ENCODE data around the gene ATG7. TPM values are rescaled to one million over a fixed set of nuclear protein-coding genes. Genes with fewer than 3 reads are reported as not detected.
A peak's percentile ranks its signal among the peaks of the same experiment; 100 is the strongest.

ATG7 gene
- total RNA-seq, 5 donors from 2014 or later (not counting 1 experiment from before 2014, with no cell fraction given), result 29.0 to 39.3 (median 37.4) TPM

GRCh38 chr3:11306817-11307589 is 34.8 kb downstream of the ATG7 start:
- Histone ChIP-seq H3K27ac (ENCODE audit: low read length) (peak overlapping the region; percentile 37), H3K4me1 (ENCODE audit: control insufficient read depth in 1 of 2, extremely low read depth in 1 of 2, insufficient read depth in 2 of 2, low read length in 2 of 2) (peaks cover 0 to 13% of the 10 kb centered on the region in 2 experiments), H3K4me3 (ENCODE audit: control insufficient read depth in 1 of 2, extremely low read depth in 1 of 2, low read length in 1 of 2) (no peak overlapping the region), H3K9me3 (no peaks in the 10 kb centered on the region), H3K36me3 (ENCODE audit: control insufficient read depth in 2 of 2, extremely low read depth in 1 of 2, insufficient read depth in 1 of 2, low read length in 1 of 2) (peaks cover 3 to 56% of the 10 kb centered on the region in 2 donors), H3K27me3 (replicated peaks in 1 of 2; ENCODE audit: control insufficient read depth in 2 of 2, extremely low read depth in 1 of 2, insufficient read depth in 2 of 2, low read length in 1 of 2) (no peaks in the 10 kb centered on the region)
- 6% methylated on average over 2 of the region's 5 CpGs for WGBS (ENCODE audit: insufficient coverage)
- Mint-ChIP-seq H3K27ac (peak overlapping the region; percentile 84 to 86), H3K4me3 (no peak overlapping the region), H3K9me3 (no peaks in the 10 kb centered on the region), H3K4me1 (peaks cover 0 to 26% (median 21%) of the 10 kb centered on the region in 3 donors), H3K27me3 (no peaks in the 10 kb centered on the region), H3K36me3 (peaks cover 66% of the 10 kb centered on the region)
- ChIA-PET POLR2A (interaction anchor here in 1 of 2 donors (1.1 to 1.3 kb wide), 2 partner anchors 16 to 35 kb away, joined by 5 to 10 read pairs; partner anchors contain the start of gene ATG7), CTCF (interaction anchor here in 1 of 2 donors (0.5 to 1.4 kb wide), 2 partner anchors 16 to 35 kb away, joined by 6 to 9 read pairs; partner anchors contain the start of gene ATG7)
- ATAC-seq (replicated peaks in 1 of 4), result peak; percentile 66 to 93 (median 82)
- peak in 12 of 35 experiments; percentile 1 to 51 (median 14) for DNase-seq

- ChIA-PET CTCF (no interaction called here), POLR2A (no interaction called here)
- 96% methylated on average over 4 of the region's 6 CpGs for WGBS (ENCODE audit: insufficient coverage)
- no peaks in the 10 kb centered on the region for H3K9me3 Mint-ChIP-seq
- Histone ChIP-seq H3K27ac (ENCODE audit: low read length) (no peak overlapping the region), H3K4me1 (ENCODE audit: control insufficient read depth in 1 of 2, extremely low read depth in 1 of 2, insufficient read depth in 2 of 2, low read length in 2 of 2) (peaks cover 0 to 13% of the 10 kb centered on the region in 2 experiments), H3K27me3 (replicated peaks in 1 of 2; ENCODE audit: control insufficient read depth in 2 of 2, extremely low read depth in 1 of 2, insufficient read depth in 2 of 2, low read length in 1 of 2) (no peaks in the 10 kb centered on the region), H3K4me3 (ENCODE audit: control insufficient read depth in 1 of 2, extremely low read depth in 1 of 2, low read length in 1 of 2) (no peak overlapping the region), H3K36me3 (ENCODE audit: control insufficient read depth in 2 of 2, extremely low read depth in 1 of 2, insufficient read depth in 1 of 2, low read length in 1 of 2) (peaks cover 3 to 50% of the 10 kb centered on the region in 2 donors), H3K9me3 (no peaks in the 10 kb centered on the region)
- peaks cover 64% of the 10 kb centered on the region for H3K36me3 Mint-ChIP-seq
- DNase-seq (no peak), ATAC-seq (replicated peaks in 1 of 4) (no peak)
- H3K27ac Mint-ChIP-seq, result no peak overlapping the region
- H3K27me3 Mint-ChIP-seq, result no peaks in the 10 kb centered on the region
- peaks cover 0 to 26% (median 21%) of the 10 kb centered on the region in 3 donors for H3K4me1 Mint-ChIP-seq
- no peak overlapping the region for H3K4me3 Mint-ChIP-seq
Measured at GRCh38 chr3:11307830-11308432, 35.7 kb downstream of the ATG7 start.

DNA sequence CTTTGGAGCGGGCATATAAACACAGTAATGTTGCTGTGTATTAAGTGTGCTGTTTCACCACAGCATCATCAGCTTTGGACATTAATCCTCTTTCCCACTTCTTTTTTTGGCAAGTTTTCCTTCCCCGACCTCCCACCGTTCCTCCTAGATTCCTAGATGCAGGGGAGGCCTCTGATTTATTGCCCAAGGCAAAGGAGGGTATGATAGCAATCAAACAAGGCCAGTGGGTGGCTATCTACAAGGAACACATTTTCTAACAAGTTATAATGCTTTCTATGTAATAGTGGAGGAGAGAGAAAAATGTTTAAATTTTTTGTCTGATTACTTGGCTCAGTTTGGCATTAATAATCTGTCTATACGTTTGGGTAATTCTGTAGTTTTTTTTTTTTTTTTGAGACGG is 38.1 kb downstream of the ATG7 start:
- DNase-seq, result no peak
- ATAC-seq (replicated peaks in 1 of 4), result no peak
- no peaks in the 10 kb centered on the region for H3K27me3 ChIP-seq (replicated peaks in 1 of 2; ENCODE audit: control insufficient read depth in 2 of 2, extremely low read depth in 1 of 2, insufficient read depth in 2 of 2, low read length in 1 of 2)
- ChIA-PET CTCF (no interaction called here), POLR2A (no interaction called here)
- Mint-ChIP-seq H3K36me3 (peaks cover 76% of the 10 kb centered on the region), H3K9me3 (no peaks in the 10 kb centered on the region), H3K27me3 (no peaks in the 10 kb centered on the region), H3K4me1 (peaks cover 0 to 23% (median 18%) of the 10 kb centered on the region in 3 donors), H3K27ac (no peak overlapping the region), H3K4me3 (no peak overlapping the region)
- peaks cover 0 to 13% of the 10 kb centered on the region in 2 experiments for H3K4me1 ChIP-seq (ENCODE audit: control insufficient read depth in 1 of 2, extremely low read depth in 1 of 2, insufficient read depth in 2 of 2, low read length in 2 of 2)
- H3K27ac ChIP-seq (ENCODE audit: low read length), result no peak overlapping the region
- peaks cover 3 to 69% of the 10 kb centered on the region in 2 donors for H3K36me3 ChIP-seq (ENCODE audit: control insufficient read depth in 2 of 2, extremely low read depth in 1 of 2, insufficient read depth in 1 of 2, low read length in 1 of 2)
- H3K9me3 ChIP-seq, result no peaks in the 10 kb centered on the region
- no CpG with 5 or more reads among the region's 5 CpGs for WGBS (ENCODE audit: insufficient coverage)
- H3K4me3 ChIP-seq (ENCODE audit: control insufficient read depth in 1 of 2, extremely low read depth in 1 of 2, low read length in 1 of 2), result no peak overlapping the region

DNA sequence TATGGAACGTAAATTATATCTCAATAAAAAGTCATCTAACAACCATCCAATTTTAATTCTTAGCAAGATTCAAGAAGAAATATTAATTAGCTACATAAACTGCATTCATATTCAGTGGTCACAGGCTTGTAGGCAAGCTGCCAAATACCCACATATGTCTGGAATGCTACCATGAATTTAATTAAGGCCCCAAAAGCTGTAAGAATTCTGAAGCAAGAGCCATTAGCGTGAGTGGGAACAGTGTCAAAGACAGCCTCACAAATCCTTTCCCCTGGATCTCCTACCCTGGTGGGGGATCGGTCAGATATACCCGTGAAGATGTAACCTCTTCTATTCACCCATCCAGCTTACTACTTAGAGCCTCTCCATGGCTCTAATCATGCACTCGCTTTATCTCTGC is 40.0 kb downstream of the ATG7 start:
- Mint-ChIP-seq H3K27ac (no peak overlapping the region), H3K36me3 (peaks cover 73% of the 10 kb centered on the region), H3K9me3 (no peaks in the 10 kb centered on the region), H3K27me3 (no peaks in the 10 kb centered on the region), H3K4me3 (no peak overlapping the region), H3K4me1 (peaks cover 0 to 5% (median 5%) of the 10 kb centered on the region in 3 donors)
- ATAC-seq (replicated peaks in 1 of 4) (no peak), DNase-seq (no peak)
- POLR2A ChIA-PET, result no interaction called here
- Histone ChIP-seq H3K27ac (ENCODE audit: low read length) (no peak overlapping the region), H3K9me3 (no peaks in the 10 kb centered on the region), H3K36me3 (ENCODE audit: control insufficient read depth in 2 of 2, extremely low read depth in 1 of 2, insufficient read depth in 1 of 2, low read length in 1 of 2) (peaks cover 0 to 76% of the 10 kb centered on the region in 2 donors), H3K4me3 (ENCODE audit: control insufficient read depth in 1 of 2, extremely low read depth in 1 of 2, low read length in 1 of 2) (no peak overlapping the region), H3K27me3 (replicated peaks in 1 of 2; ENCODE audit: control insufficient read depth in 2 of 2, extremely low read depth in 1 of 2, insufficient read depth in 2 of 2, low read length in 1 of 2) (no peaks in the 10 kb centered on the region), H3K4me1 (ENCODE audit: control insufficient read depth in 1 of 2, extremely low read depth in 1 of 2, insufficient read depth in 2 of 2, low read length in 2 of 2) (peaks cover 0 to 2% of the 10 kb centered on the region in 2 experiments)
- CTCF ChIA-PET, result interaction anchor here in 1 of 2 donors (1.0 kb wide), 1 partner anchor 22 kb away, joined by 3 read pairs; no protein-coding TSS in a partner anchor
- WGBS (ENCODE audit: insufficient coverage), result 100% methylated on average over 1 of the region's 5 CpGs

DNA sequence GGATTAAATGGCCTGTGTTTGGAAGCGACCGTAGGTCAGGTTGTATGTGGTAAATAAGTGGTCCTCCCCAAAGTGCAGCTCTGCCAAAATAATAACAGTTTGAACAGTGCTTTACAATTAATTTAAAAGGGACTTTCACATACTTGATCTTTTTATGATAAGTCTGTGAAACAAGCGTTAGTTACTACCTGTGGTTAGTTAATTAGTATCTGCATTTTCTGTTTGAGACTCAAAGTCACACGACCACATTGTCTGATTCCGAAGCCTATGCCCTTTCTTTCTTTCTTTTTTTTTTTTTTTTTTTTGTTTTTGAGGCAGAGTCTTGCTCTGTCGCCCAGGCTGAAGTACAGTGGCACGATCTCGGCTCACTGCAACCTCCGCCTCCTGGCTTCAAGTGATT is 45.1 kb downstream of the ATG7 start:
- Mint-ChIP-seq H3K36me3 (peaks cover 77% of the 10 kb centered on the region), H3K4me1 (no peaks in the 10 kb centered on the region), H3K27ac (no peak overlapping the region), H3K27me3 (no peaks in the 10 kb centered on the region), H3K4me3 (no peak overlapping the region), H3K9me3 (no peaks in the 10 kb centered on the region)
- Histone ChIP-seq H3K27me3 (replicated peaks in 1 of 2; ENCODE audit: control insufficient read depth in 2 of 2, extremely low read depth in 1 of 2, insufficient read depth in 2 of 2, low read length in 1 of 2) (no peaks in the 10 kb centered on the region), H3K27ac (ENCODE audit: low read length) (no peak overlapping the region), H3K36me3 (ENCODE audit: control insufficient read depth in 2 of 2, extremely low read depth in 1 of 2, insufficient read depth in 1 of 2, low read length in 1 of 2) (peaks cover 4 to 76% of the 10 kb centered on the region in 2 donors), H3K4me3 (ENCODE audit: control insufficient read depth in 1 of 2, extremely low read depth in 1 of 2, low read length in 1 of 2) (no peak overlapping the region), H3K4me1 (ENCODE audit: control insufficient read depth in 1 of 2, extremely low read depth in 1 of 2, insufficient read depth in 2 of 2, low read length in 2 of 2) (no peaks in the 10 kb centered on the region), H3K9me3 (no peaks in the 10 kb centered on the region)
- no peak for ATAC-seq (replicated peaks in 1 of 4)
- no peak for DNase-seq
- WGBS (ENCODE audit: insufficient coverage), result 80% methylated on average over 1 of the region's 9 CpGs
- POLR2A ChIA-PET, result interaction anchor here in 1 of 2 donors (0.7 kb wide), 1 partner anchor 105 kb away, joined by 8 read pairs; no protein-coding TSS in a partner anchor
- CTCF ChIA-PET, result no interaction called here

DNA sequence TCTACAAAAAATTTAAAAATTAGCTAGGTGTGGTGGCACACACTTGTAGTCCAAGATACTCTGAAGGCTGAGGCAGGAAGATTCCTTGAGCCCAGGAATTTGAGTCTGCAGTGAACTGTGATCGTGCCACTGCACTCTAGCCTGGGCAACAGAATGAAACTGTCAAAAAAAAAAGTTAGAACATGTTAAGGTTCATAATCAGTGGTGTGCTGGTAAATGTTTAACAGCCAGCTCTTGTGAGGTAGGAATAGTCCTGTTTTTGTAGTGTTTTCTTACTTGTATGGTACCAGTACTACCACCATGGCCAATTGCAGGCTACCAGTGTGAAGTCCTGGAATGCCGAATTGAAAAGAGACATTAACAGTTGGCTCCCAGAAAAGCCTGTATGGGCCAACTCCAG is 50.7 kb downstream of the ATG7 start:
- peaks cover 51% of the 10 kb centered on the region for H3K36me3 Mint-ChIP-seq
- ChIA-PET CTCF (interaction anchor here in 1 of 2 donors (1.1 kb wide), 1 partner anchor 24 kb away, joined by 3 read pairs; no protein-coding TSS in a partner anchor), POLR2A (no interaction called here)
- no peaks in the 10 kb centered on the region for H3K9me3 Mint-ChIP-seq
- WGBS (ENCODE audit: insufficient coverage), result 92% methylated on average over 1 of the region's 2 CpGs
- H3K4me1 Mint-ChIP-seq, result no peaks in the 10 kb centered on the region
- no peak overlapping the region for H3K4me3 Mint-ChIP-seq
- H3K4me1 ChIP-seq (ENCODE audit: control insufficient read depth in 1 of 2, extremely low read depth in 1 of 2, insufficient read depth in 2 of 2, low read length in 2 of 2), result no peaks in the 10 kb centered on the region
- no peaks in the 10 kb centered on the region for H3K27me3 Mint-ChIP-seq
- H3K4me3 ChIP-seq (ENCODE audit: control insufficient read depth in 1 of 2, extremely low read depth in 1 of 2, low read length in 1 of 2), result no peak overlapping the region
- H3K36me3 ChIP-seq (ENCODE audit: control insufficient read depth in 2 of 2, extremely low read depth in 1 of 2, insufficient read depth in 1 of 2, low read length in 1 of 2), result peaks cover 7 to 60% of the 10 kb centered on the region in 2 donors
- ATAC-seq (replicated peaks in 1 of 4) (no peak), DNase-seq (no peak)
- no peak overlapping the region for H3K27ac Mint-ChIP-seq
- no peaks in the 10 kb centered on the region for H3K27me3 ChIP-seq (replicated peaks in 1 of 2; ENCODE audit: control insufficient read depth in 2 of 2, extremely low read depth in 1 of 2, insufficient read depth in 2 of 2, low read length in 1 of 2)
- no peak overlapping the region for H3K27ac ChIP-seq (ENCODE audit: low read length)
- H3K9me3 ChIP-seq, result no peaks in the 10 kb centered on the region

All from T-cell (primary cell).